Activated naive CD8-positive, alpha-beta T cell treated with anti-CD3 and anti-CD28 coated beads for 36 hours (primary cell): ENCODE measurements around the gene MYT1. TPM values are rescaled to one million over a fixed set of nuclear protein-coding genes. Genes with fewer than 3 reads are reported as not detected.
"Not testable (repeated sequence)": the region's sequence is repeated elsewhere in the genome, so short reads cannot be mapped to it uniquely, and the experiment has no call there.

ENCODE experiments used
- DNase-seq: peaks from one replicate; pipeline ENCODE4 v3.0.0; 2021
- H3K27ac Mint-ChIP-seq: one replicate; pipeline ENCODE4 v1.8.0; 2022; ENCODE audit warnings: mild to moderate bottlenecking, moderate library complexity, mixed read lengths
- H3K27me3 Mint-ChIP-seq: one replicate; pipeline ENCODE4 v1.8.0; 2022; ENCODE audit warnings: mild to moderate bottlenecking, mixed read lengths
- H3K36me3 Mint-ChIP-seq: one replicate; pipeline ENCODE4 v1.8.0; 2021; ENCODE audit warnings: mild to moderate bottlenecking, mixed read lengths
- H3K4me1 Mint-ChIP-seq: one replicate; pipeline ENCODE4 v1.8.0; 2021; ENCODE audit warnings: mixed read lengths
- H3K4me3 Mint-ChIP-seq: one replicate; pipeline ENCODE4 v1.8.0; 2022; ENCODE audit warnings: mild to moderate bottlenecking, moderate library complexity, mixed read lengths
- H3K9me3 Mint-ChIP-seq: one replicate; pipeline ENCODE4 v1.8.0; 2022; ENCODE audit warnings: mixed read lengths
- total RNA-seq, 2 experiments: library from RNA; stranded (reverse); gene quantifications; one replicate each; pipeline ENCODE4 v1.2.3, GENCODE V29; 2021

The MYT1 gene
- total RNA-seq, 2 experiments from 2014 or later = 0.44 TPM; not detected in 1

- H3K36me3 Mint-ChIP-seq = no peaks in the 10 kb centered on the region
- no peak for DNase-seq
- peaks cover 60% of the 10 kb centered on the region for H3K27me3 Mint-ChIP-seq
- no peaks in the 10 kb centered on the region for H3K9me3 Mint-ChIP-seq
- no peaks in the 10 kb centered on the region for H3K4me1 Mint-ChIP-seq
- H3K4me3 Mint-ChIP-seq = no peak overlapping the region
- H3K27ac Mint-ChIP-seq = no peak overlapping the region
These were observed 2.7 kb downstream of the MYT1 start for GRCh38 chr20:64166721-64167615.

- H3K4me3 Mint-ChIP-seq = no peak overlapping the region
- no peaks in the 10 kb centered on the region for H3K9me3 Mint-ChIP-seq
- peaks cover 53% of the 10 kb centered on the region for H3K27me3 Mint-ChIP-seq
- no peaks in the 10 kb centered on the region for H3K4me1 Mint-ChIP-seq
- H3K27ac Mint-ChIP-seq = no peak overlapping the region
- no peaks in the 10 kb centered on the region for H3K36me3 Mint-ChIP-seq
- DNase-seq = no peak
These were observed 3.4 kb downstream of the MYT1 start for GRCh38 chr20:64167676-64168075.

- H3K9me3 Mint-ChIP-seq = no peaks in the 10 kb centered on the region
- no peaks in the 10 kb centered on the region for H3K36me3 Mint-ChIP-seq
- peaks cover 52% of the 10 kb centered on the region for H3K27me3 Mint-ChIP-seq
- no peak overlapping the region for H3K27ac Mint-ChIP-seq
- H3K4me1 Mint-ChIP-seq = no peaks in the 10 kb centered on the region
- H3K4me3 Mint-ChIP-seq = no peak overlapping the region
- no peak for DNase-seq
These were observed 4.3 kb downstream of the MYT1 start for GRCh38 chr20:64168381-64169090.

GRCh38 chr20:64169091-64169560, 4.9 kb downstream of the MYT1 start:
- no peak overlapping the region for H3K27ac Mint-ChIP-seq
- H3K4me1 Mint-ChIP-seq = no peaks in the 10 kb centered on the region
- H3K4me3 Mint-ChIP-seq = no peak overlapping the region
- peaks cover 47% of the 10 kb centered on the region for H3K27me3 Mint-ChIP-seq
- no peak for DNase-seq
- H3K9me3 Mint-ChIP-seq = no peaks in the 10 kb centered on the region
- H3K36me3 Mint-ChIP-seq = no peaks in the 10 kb centered on the region

DNA sequence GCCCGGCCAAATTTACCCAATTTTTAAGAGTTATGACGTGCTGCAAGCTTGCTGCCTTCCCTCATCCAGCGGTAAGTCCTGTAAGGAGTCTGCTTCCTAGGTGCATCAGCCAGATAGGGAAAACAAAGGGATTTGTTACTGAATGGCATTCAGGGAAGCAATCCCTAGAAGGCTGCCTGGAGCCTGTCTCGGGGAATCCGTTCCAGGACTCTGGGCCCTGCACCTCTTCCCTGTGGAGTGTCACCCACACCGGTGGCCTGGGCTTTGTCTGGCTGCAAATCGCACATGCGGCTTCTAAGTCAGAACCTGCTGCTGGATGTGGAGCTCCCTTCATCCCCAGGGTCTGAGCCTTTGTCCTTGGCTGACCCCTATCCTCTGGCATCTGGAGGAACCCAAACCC, 7.0 kb downstream of the MYT1 start:
- Mint-ChIP-seq H3K9me3 (no peaks in the 10 kb centered on the region), H3K4me1 (no peaks in the 10 kb centered on the region), H3K27ac (no peak overlapping the region), H3K4me3 (no peak overlapping the region), H3K27me3 (peaks cover 29% of the 10 kb centered on the region), H3K36me3 (no peaks in the 10 kb centered on the region)
- no peak for DNase-seq

DNA sequence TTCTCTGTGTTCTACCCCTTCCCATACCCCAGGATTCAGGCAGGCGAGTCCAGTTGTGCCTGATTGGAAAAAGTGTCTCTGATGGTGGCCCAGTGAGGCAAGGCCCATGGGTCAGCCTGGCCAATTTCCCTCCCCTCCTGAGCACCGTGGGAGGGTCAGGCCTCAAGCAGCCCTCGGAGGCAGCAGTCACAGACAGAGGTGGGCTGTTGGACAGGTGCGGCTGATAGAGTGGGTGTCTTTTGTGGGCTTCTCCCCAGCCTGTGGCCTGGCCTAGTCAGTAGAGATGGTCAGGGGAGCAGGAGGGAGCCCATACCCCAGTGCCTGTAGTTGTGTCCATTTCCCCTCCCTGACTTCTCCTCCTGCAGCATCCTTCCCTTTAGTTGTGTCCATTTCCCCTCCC, 8.9 kb downstream of the MYT1 start:
- Mint-ChIP-seq H3K36me3 (no peaks in the 10 kb centered on the region), H3K27ac (no peak overlapping the region), H3K4me1 (no peaks in the 10 kb centered on the region), H3K27me3 (peaks cover 15% of the 10 kb centered on the region), H3K4me3 (no peak overlapping the region), H3K9me3 (no peaks in the 10 kb centered on the region)
- DNase-seq = no peak

DNA sequence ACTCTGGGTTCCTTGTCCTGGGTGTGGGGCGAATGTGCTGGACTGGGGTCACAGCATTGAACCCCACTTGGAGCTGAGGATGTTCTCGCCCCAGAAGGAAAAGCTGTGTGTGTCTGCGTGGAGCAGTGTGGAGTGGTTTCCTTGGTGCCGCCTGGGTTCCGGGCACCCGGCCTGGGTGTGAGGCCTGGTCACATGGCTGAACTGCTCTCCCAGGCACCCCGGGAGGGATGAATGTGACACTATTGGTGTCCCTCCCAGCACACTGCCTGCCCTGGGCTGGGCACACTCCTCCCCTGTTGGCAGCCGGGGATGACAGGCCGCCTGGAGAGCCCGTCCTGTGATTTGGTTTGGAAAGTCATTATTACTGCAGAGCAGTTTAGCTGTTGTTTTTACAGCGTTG, 12.3 kb downstream of the MYT1 start:
- Mint-ChIP-seq H3K4me3 (no peak overlapping the region), H3K4me1 (no peaks in the 10 kb centered on the region), H3K27me3 (peaks cover 9% of the 10 kb centered on the region), H3K36me3 (no peaks in the 10 kb centered on the region), H3K9me3 (no peaks in the 10 kb centered on the region), H3K27ac (no peak overlapping the region)
- DNase-seq = no peak

- no peaks in the 10 kb centered on the region for H3K4me1 Mint-ChIP-seq
- DNase-seq = no peak
- H3K27ac Mint-ChIP-seq = no peak overlapping the region
- peaks cover 9% of the 10 kb centered on the region for H3K27me3 Mint-ChIP-seq
- H3K4me3 Mint-ChIP-seq = no peak overlapping the region
- H3K9me3 Mint-ChIP-seq = no peaks in the 10 kb centered on the region
- no peaks in the 10 kb centered on the region for H3K36me3 Mint-ChIP-seq
These were observed 12.7 kb downstream of the MYT1 start for GRCh38 chr20:64176971-64177370.

DNA sequence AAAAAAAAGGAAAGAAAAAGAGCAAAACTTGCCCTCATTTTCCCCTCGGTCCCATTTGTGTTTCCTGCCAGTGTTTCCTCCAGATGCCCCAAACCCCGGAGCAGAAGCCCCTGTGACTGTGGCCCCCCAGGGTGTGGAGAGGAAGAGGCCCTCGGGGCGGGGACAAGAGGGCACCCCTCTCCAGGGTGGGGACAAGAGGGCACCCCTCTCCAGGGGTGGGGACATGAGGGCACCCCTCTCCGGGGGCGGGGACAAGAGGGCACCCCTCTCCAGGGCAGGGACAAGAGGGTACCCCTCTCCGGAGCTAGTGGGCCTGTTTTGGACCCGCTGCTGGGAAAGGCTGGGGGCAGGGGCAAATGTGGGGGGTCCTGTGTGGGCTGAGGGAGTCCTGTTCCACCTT, 13.1 kb downstream of the MYT1 start:
- Mint-ChIP-seq H3K4me3 (no peak overlapping the region), H3K9me3 (no peaks in the 10 kb centered on the region), H3K4me1 (no peaks in the 10 kb centered on the region), H3K27ac (no peak overlapping the region), H3K27me3 (peaks cover 9% of the 10 kb centered on the region), H3K36me3 (no peaks in the 10 kb centered on the region)
- no peak for DNase-seq

GRCh38 chr20:64177787-64178186, 13.5 kb downstream of the MYT1 start:
- Mint-ChIP-seq H3K27ac (no peak overlapping the region), H3K27me3 (peaks cover 13% of the 10 kb centered on the region), H3K4me1 (no peaks in the 10 kb centered on the region), H3K36me3 (no peaks in the 10 kb centered on the region), H3K4me3 (no peak overlapping the region), H3K9me3 (no peaks in the 10 kb centered on the region)
- no peak for DNase-seq

DNA sequence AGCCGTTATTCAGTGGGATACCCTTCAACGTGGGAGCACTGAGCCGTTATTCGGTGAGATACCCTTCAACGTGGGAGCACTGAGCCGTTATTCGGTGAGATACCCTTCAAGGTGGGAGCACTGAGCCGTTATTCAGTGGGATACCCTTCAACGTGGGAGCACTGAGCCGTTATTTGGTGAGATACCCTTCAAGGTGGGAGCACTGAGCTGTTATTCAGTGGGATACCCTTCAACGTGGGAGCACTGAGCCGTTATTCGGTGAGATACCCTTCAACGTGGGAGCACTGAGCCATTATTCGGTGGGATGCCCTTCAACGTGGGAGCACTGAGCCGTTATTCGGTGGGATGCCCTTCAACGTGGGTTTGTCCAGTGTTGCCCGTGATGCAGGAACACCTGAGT, 14.7 kb downstream of the MYT1 start:
- not testable (repeated sequence) for DNase-seq, H3K4me1 Mint-ChIP-seq, H3K9me3 Mint-ChIP-seq, H3K27ac Mint-ChIP-seq, H3K4me3 Mint-ChIP-seq, H3K36me3 Mint-ChIP-seq
- H3K27me3 Mint-ChIP-seq = peaks cover 13% of the 10 kb centered on the region

DNA sequence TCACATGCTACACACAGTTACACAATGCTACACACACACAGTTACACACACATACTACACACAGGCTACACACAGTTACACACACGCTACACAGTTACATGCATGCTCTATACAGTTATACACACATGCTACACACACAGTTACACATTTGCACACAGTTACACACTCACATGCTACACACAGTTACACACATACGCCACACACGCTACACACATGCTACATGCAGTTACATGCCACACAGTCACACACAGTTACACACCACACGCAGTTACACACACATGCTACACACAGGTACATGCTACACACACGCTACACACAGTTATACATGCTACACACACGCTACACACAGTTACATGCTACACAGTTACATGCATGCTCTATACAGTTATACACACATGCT, 15.6 kb downstream of the MYT1 start:
- no peak for DNase-seq
- Mint-ChIP-seq H3K27me3 (peaks cover 17% of the 10 kb centered on the region), H3K4me1 (no peaks in the 10 kb centered on the region), H3K36me3 (no peaks in the 10 kb centered on the region), H3K9me3 (no peaks in the 10 kb centered on the region), H3K27ac (no peak overlapping the region), H3K4me3 (no peak overlapping the region)

DNA sequence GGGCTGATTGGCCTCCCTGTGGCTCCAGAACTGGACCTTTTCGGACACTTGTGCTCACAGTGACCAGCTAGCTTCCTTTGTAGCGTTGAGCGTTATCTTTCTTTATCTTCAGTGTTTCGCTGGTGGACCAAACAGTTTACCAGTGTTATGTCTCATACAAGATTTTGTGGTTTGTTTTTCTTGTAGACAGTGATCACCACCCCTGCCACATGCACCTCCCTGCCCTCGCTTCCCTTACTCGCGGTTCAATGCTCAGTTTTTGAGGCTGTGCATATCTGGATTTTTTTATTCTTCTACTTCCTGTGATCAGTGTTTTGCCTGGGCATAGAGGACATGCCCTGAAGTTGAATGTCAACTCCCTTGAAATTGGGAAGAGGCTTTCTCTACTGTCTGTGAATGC, 16.4 kb downstream of the MYT1 start:
- no peak overlapping the region for H3K4me3 Mint-ChIP-seq
- no peaks in the 10 kb centered on the region for H3K4me1 Mint-ChIP-seq
- H3K9me3 Mint-ChIP-seq = no peaks in the 10 kb centered on the region
- peaks cover 17% of the 10 kb centered on the region for H3K27me3 Mint-ChIP-seq
- DNase-seq = no peak
- H3K27ac Mint-ChIP-seq = no peak overlapping the region
- no peaks in the 10 kb centered on the region for H3K36me3 Mint-ChIP-seq

GRCh38 chr20:64181391-64181790, 17.1 kb downstream of the MYT1 start:
- no peak overlapping the region for H3K27ac Mint-ChIP-seq
- DNase-seq = no peak
- peaks cover 1% of the 10 kb centered on the region for H3K9me3 Mint-ChIP-seq
- no peaks in the 10 kb centered on the region for H3K4me1 Mint-ChIP-seq
- H3K36me3 Mint-ChIP-seq = no peaks in the 10 kb centered on the region
- no peak overlapping the region for H3K4me3 Mint-ChIP-seq
- peaks cover 17% of the 10 kb centered on the region for H3K27me3 Mint-ChIP-seq

- Mint-ChIP-seq H3K4me3 (no peak overlapping the region), H3K4me1 (no peaks in the 10 kb centered on the region), H3K36me3 (no peaks in the 10 kb centered on the region), H3K27ac (no peak overlapping the region), H3K9me3 (peaks cover 2% of the 10 kb centered on the region), H3K27me3 (peaks cover 17% of the 10 kb centered on the region)
- DNase-seq = no peak
These were observed 18.1 kb downstream of the MYT1 start for GRCh38 chr20:64182146-64182865.
